Ureter (tissue), 1 donor: ENCODE results near the gene DPF1. TPM values are rescaled to one million over a fixed set of nuclear protein-coding genes. Genes with fewer than 3 reads are reported as not detected.

ENCODE experiments used
- DNase-seq: peaks from one replicate; pipeline ENCODE4 v3.0.0-alpha.2; 2020; ENCODE audit warnings: low spot score
- total RNA-seq: library from RNA; stranded (reverse); gene quantifications from one replicate; pipeline ENCODE4 v1.2.4, GENCODE V29; 2023
- donor health status: DM: yes; HTN: yes; CAD: no.

DPF1 gene
- total RNA-seq, 1 donor from 2014 or later, result not detected

GRCh38 chr19:38197937-38198704 lies 25.9 kb downstream of the DPF1 start:
- DNase-seq, result no peak

DNA sequence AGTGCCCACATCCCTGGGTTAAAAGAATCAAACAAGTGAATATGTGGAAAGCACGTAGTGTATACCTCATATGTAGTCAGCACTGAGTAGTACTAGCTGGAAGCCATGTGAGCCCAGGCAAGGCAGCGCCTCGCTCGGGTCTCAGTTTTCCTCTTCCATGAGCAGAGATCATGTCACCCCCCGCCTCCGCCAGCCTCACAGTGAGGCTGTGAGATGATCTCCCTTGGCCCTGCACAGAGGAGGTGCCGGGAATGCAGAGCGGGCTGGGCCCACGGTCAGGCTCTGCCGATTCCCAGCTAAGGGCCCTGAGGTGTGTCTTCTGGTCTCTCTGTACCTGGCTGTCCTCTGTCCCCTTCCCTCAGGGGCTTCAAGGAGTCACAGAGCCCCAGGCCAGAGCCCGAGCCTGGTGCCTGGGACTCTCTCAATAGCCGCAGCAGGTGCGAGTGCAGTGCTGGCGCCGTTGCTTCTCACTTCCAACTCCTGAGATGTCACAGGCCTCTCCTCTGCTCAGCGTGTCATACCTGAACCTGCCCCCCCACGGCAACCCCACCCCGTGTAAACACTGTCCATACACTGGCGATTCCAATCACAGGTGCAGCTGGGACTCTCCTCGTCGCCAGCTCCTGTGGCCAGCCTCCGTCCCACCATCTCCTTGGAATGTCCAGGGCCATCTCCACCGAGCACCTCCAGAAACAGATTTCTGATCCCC lies 26.9 kb downstream of the DPF1 start:
- no peak for DNase-seq

DNA sequence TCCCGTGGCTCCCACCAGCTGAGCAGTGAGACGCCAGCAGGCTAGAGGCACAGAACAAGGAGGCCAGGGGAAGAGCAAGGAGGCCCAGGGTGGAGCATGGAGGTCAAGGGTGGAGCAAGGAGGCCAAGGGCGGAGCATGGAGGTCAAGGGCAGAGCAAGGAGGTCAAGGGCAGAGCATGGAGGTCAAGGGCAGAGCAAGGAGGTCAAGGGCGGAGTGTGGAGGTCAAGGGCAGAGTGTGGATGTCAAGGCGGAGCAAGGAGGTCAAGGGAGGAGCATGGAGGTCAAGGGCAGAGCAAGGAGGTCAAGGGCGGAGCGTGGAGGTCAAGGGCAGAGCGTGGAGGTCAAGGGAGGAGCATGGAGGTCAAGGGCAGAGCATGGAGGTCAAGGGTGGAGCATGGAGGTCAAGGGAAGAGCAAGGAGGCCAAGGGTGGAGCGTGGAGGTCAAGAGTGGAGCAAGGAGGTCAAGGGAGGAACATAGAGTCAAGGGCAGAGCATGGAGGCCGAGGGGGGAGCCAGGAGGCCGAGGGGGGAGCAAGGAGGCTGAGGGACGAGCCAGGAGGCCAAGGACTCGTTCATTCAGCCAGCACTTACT lies 27.7 kb downstream of the DPF1 start:
- no peak for DNase-seq

- DNase-seq, result no peak
Measured at GRCh38 chr19:38195237-38195636, 28.8 kb downstream of the DPF1 start.

- DNase-seq, result no peak
Measured at GRCh38 chr19:38194061-38194701, 29.8 kb downstream of the DPF1 start.

- no peak for DNase-seq
Measured at GRCh38 chr19:38193445-38193844, 30.6 kb downstream of the DPF1 start.

- DNase-seq, result no peak
Measured at GRCh38 chr19:38191747-38192146, 32.3 kb downstream of the DPF1 start.

DNA sequence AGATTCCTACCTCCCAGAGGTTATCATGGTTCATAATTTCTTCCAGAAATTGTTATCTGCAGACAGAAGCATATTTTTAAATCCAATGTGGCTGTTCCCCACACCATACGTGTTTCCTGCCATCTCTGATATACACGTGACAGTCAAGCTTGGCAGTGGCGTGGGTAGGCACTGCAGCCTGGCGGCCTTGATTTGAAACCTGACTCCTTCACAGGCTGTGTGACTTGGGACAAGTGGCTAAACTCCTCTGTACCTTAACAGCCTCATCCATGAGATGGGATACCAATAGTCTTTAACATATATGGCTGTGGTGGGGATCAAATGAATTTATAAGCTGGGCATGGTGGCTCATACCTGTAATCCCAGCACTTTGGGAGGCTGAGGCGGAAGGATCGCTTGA lies 33.2 kb downstream of the DPF1 start:
- DNase-seq, result no peak

DNA sequence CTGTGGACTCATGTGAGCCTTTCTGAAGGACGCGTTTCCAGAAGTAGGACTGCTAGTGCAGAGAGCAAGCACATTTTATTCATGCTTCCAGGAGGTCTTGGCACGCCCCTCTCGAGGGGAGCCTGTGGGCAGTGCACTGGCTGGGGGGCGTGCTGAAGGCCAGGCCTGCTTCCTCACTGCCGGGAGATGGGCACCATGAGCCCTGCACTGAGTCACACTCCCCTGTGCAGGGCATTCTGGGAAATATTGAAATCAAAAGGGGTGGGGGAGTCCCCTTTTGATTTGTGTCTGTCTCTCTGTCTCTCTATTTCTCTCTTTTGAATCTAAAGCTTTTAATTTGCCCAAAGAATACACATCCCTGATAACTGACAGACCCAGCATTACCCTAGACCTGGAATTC lies 34.0 kb downstream of the DPF1 start:
- no peak for DNase-seq

- no peak for DNase-seq
Measured at GRCh38 chr19:38185562-38185961, 38.5 kb downstream of the DPF1 start.

DNA sequence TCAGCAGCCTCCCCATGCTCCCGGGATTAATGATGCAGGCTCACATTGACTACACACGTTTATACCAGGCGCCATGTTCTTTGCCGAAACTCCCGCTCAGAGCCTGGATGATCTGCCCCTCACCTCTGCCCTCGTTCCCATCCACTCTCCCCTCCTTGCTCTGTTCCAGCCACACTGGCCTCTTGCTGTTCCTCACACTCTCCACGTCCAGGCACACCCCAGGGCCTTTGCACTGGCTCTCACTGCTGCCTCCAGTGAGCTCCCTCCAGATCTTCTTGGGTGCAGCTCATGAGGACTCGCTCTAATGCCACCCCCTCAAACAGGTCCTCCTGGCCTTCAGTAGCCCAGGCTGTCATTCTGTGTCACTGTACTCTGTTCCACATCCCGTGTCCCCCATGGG lies 39.2 kb downstream of the DPF1 start:
- DNase-seq, result no peak

- DNase-seq, result peak; percentile 50
Measured at GRCh38 chr19:38183251-38183897, 40.6 kb downstream of the DPF1 start.

- no peak for DNase-seq
Measured at GRCh38 chr19:38182536-38183210, 41.3 kb downstream of the DPF1 start.

DNA sequence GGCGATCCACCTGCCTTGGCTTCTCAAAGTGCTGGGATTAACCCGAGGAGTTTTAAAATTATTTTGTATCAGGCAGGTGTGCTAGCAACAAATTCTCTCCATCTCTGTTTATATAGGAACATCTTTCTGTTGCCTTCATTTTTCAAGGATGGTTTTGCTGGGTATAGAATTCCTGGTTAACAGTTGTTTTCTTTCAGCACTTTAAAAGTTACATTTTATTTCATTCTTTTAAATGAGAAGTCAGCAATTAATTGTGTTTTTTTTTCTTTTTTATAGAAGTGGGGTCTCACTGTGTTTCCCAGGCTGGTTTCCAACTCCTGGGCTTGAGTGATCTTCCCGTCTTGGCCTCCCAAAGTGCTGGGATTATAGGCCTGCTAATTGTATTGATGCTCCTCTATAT lies 44.0 kb downstream of the DPF1 start:
- no peak for DNase-seq

DNA sequence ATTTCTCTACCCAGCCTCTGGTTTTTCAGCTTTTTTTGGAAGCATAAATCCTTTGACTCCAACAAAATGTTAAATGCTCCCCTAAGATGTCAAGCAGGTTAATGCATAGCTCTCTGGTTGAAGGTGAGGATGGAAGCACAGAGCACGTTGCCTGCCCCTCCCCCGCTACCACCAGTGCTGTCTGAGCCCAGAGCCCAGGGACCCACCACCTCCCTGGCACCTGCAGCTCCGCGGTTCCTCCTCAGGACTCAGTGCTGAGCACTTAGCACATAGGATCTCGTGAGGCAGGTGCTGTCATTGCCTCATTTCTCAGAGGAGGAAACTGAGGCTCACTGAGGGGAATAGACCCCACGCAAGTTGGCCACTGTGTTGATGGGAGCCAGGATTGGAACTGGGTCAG lies 48.6 kb downstream of the DPF1 start:
- no peak for DNase-seq

DNA sequence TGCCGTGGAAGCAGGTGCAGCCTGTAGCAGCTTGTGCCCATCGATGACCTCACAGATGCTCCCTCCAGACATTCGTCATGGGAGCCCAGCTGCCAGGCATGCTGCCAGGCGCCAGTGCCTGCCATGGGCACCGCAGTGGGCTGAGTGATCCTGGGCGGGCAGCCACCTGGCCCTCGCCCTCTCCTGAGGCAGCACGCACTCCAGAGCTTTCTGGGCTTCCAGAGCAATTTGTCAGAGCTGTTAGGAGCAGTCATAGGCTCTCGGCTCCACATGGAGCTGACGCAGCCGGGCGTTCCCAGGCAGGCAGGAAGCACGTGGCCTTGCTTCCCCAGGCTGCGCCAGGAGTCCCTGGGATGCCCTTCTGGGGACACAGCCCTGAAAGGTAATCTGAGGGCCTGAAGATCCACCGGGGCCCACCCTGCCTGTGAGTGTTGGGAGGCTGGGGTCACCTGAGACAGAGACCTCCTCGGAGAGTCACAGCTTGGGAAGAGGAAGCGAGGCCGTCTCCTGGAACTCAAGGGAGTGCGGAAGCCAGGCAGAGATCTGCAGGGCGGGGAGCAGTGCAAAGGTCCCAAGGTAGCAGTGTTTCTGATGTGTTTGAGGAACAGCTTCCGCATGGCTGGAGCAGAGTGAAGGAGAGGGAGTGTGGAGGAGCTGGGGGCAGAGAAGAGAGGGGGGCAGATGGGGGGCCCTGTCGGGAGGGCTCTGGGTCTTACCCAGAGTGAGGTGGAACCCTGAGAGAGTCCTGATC lies 50.6 kb downstream of the DPF1 start:
- DNase-seq, result no peak

- no peak for DNase-seq
Measured at GRCh38 chr19:38172001-38172400, 52.0 kb downstream of the DPF1 start.

GRCh38 chr19:38170334-38170733 lies 53.7 kb downstream of the DPF1 start:
- DNase-seq, result no peak

DNA sequence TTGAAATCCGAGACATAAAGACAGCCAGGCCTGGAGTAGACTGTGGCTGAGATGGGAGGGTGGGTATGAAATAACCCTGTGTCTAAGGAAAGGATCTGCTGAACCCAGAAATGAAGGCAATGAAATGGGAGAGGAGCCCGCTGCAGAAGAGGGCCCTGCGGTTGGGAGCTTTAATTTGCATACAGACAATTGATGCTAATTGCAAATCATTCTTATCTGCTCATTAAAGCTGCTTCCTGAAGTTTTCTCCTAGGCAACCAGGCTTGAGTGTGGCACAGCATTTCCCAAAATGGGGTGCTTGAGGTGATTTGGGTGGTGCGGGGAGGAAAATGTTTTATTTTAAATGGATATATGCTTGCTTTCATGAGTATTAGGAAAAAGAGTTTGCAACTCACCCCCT lies 55.4 kb downstream of the DPF1 start:
- DNase-seq, result no peak

DNA sequence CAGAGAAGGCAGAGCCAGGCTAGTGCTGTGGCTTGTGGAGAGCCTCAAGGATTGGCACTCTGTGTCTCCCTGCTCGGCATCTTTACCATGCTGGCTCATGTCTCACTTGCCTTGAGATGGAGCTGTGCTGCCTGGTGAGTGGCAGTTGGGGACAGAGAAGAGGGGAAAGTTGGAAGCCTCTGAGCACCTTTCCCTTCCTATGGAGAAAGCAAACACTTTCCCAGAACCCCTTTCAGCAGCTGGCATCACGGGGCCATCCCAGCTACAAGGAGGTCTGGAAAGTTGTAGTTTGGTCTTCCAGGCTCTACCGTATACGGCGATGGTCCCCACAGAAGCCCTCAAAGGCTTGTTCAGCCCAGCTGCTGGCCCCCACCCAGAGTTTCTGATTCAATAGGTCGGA lies 58.7 kb downstream of the DPF1 start:
- no peak for DNase-seq

GRCh38 chr19:38164526-38164925 lies 59.5 kb downstream of the DPF1 start:
- DNase-seq, result no peak
